HG03354 (cell line): Measurements from ENCODE around the gene NAA80.

Experiments used
- ATAC-seq: cut with Tn5 transposase; IDR thresholded peaks from one replicate; pipeline ENCODE4 v1.9.1; 2021; ENCODE audit warnings: mild to moderate bottlenecking; ENCODE audit not compliant: unreplicated experiment, poor library complexity, severe bottlenecking

The NAA80 gene

DNA sequence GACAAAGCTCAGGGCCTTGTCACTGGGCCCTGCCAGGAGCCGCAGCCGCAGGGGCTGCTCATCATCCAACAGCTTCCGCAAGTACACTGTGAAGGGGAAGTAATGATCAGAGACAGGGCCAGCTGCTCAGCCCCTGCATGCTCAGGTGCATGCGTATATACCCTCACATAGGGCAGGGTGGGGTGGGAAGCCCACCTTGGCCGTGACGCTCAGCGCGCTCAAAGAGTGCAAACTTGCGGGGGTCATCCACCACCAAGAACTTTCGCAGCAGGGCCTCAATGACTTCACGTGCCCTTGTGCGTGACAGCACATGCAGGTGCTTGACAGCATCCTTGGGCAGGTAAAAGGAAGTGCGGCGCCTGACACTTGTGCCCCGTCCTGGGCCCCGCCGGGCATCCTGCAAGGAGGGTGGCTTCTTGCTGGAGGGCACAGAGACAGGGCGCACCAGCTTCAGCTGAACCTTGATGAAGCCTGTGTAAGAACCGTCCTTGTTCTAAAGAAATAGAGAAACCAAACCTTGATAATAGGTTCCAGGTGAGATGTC lies 32.2 kb upstream of the NAA80 start:
- ATAC-seq, result no peak

- no peak for ATAC-seq
Observed at GRCh38 chr3:50330330-50330729, 31.1 kb upstream of the NAA80 start.

- ATAC-seq, result peak; percentile 90
Observed at GRCh38 chr3:50327943-50328691, 28.9 kb upstream of the NAA80 start, which contains the start of gene TUSC2. Gene TUSC2, minus strand, starts transcription at chr3:50328223. Its CDS starts 124 bp downstream, at chr3:50328099.

DNA sequence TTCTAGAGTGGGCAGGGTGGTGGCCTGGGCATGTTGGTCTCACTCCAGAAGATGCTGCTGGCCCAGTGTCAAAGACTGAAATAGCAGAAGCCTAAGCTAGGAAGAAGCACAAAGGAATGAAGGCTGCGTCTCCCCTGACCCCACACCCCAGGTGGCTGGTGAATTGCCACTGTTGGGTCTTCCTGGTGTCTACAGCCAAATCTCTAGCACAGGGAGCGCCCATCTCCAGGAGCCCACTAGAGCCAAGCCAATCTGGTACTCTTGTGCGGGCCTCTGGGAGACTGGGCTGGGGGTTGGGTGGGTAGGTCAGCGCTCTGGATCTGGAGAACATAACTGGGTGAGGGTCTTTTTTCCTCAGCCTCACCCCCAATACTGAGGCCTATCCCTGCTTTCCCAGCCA lies 27.9 kb upstream of the NAA80 start:
- no peak for ATAC-seq

DNA sequence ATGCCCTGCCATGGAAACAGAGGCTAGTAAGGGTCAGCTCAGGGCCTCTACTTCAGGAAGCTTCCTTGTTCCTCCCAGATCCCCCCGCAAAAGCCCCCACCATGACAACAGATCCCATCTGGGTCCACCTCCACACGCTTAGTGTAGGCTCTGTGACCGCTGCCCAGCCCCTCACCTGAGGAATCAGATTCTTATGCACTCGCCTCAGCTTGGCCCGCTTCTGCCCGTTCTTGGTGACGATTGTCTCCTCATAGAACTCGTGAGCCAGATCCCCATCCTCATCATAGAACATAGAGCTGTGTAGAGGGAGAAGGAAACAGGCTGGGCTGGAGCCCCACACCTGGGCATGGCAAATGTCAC lies 27.0 kb upstream of the NAA80 start:
- ATAC-seq, result no peak

- ATAC-seq, result no peak
Observed at GRCh38 chr3:50325497-50326181, 26.4 kb upstream of the NAA80 start.

DNA sequence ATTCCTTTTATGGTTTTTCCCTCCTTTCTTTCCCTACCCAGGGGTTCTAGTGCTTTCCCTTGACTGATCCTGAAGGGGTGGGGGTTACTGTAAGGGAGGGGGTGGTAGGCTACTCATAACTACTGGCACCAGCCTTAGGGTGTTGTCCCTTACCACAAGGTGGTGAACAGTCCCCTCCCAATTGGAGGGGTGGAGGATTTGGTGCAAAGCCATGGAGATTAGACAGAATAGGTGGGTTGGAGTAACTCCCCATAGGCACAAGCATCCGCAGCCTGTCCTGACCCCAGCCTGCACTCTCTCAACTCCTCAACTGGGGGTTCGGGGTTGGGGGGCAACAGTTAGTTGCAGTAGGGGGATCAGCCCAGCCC lies 25.9 kb upstream of the NAA80 start:
- no peak for ATAC-seq

DNA sequence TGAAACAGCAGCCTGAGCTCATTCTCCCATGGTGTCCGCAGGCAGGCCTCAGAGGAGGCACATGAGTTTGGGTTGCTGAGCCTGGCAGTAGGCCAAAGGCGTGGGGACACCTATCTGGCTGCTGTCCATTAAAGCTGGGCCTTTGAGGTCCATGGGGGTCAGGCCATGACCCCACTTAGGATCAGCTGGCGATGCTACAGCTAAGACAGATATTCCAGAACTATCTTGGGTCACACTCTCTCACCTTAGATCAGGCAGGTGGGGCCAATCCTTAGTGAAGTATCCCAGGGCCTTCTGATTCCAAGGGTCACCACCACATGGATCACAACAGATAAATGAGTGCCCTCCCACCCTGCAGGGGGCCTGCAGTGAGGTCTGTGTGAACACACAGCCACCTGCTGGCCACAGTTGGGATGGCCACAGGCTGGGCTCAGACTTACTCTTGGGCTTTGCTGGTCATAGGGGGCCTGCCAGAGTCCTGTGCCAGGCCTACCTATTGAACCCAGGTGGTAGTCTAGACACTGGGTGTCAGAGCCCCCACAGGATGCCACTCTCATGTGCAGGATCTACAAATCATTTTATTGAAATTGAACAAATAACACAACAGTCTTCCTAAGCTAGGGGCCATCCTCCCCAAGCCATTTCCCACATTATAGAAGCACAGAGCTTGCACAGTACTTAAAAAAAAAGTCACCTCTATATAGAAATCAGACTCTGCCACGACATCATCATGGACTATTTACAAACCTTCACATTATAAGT lies 25.3 kb upstream of the NAA80 start:
- no peak for ATAC-seq

DNA sequence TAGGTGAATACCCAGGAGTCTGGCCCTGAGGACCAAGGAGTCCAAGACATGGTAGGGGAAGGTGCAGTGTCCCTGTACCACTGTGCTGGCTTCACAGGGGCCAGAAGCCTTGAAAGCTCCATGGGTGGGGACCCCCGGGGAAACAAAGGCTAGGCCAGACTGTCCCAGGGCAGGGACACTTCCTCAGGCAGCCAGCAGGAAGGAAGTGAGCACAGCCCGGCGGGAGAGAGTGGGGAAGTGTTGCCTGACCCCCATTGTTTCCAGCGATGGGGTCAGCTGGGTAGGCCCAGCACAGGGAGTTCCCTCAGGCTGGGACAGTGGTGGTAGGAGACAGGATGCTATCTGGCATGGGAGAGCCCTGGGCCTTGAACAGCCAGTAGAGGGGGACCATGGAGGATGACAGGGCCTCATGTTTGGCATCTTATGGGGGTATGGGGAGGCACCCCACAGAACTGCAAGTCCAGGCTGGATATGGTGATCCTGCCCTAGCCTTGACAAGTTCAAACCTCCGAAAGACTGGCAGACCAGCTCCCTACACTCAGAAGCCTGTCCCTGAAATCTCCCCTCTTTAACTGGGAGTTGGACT lies 24.5 kb upstream of the NAA80 start:
- ATAC-seq, result no peak

- ATAC-seq, result no peak
Observed at GRCh38 chr3:50323092-50323600, 23.9 kb upstream of the NAA80 start.

DNA sequence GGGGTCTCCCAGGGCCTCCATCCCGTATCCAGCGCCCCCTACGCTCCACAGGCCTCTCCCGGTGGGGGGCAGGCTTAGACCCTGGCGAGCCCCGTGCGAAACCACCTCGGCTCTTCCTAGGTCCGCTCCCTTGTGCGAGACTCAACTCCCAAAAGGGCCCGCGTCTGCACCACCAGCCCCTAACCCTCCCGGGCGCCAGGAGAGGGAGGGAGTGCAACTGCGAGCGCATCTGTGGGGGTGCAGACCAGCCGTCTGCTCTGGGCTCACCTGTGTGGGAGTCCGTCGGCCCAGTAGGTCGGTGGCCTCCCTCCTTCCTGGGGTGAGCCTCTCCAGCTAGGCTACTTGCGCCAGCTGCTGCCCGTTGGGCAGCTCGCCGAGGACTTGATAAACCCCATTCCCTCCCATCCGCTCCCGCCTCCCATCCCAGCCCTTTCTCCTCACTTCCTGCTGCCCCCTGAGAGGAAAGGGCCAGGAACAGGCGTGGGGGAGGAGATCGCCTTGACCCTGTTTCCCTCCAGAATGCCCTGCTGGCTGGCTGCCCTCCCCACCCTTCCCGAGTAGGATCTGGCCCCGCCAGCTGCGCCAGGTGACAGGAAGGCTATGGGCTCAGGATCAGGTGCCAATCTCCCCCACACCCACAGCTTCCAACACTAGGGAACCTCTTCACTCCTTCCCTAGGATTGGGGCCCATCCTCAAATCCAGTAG lies 23.3 kb upstream of the NAA80 start, which contains the start of gene HYAL2:
Gene HYAL2 (minus strand): TSS at position 360 of the 706 bp plus-strand sequence. CDS start 2,256 bp downstream, outside the sequence.
- ATAC-seq, result no peak

GRCh38 chr3:50322115-50322385 lies 22.8 kb upstream of the NAA80 start:
- no peak for ATAC-seq

GRCh38 chr3:50321336-50322114 lies 22.3 kb upstream of the NAA80 start:
- peak; percentile 82 for ATAC-seq

DNA sequence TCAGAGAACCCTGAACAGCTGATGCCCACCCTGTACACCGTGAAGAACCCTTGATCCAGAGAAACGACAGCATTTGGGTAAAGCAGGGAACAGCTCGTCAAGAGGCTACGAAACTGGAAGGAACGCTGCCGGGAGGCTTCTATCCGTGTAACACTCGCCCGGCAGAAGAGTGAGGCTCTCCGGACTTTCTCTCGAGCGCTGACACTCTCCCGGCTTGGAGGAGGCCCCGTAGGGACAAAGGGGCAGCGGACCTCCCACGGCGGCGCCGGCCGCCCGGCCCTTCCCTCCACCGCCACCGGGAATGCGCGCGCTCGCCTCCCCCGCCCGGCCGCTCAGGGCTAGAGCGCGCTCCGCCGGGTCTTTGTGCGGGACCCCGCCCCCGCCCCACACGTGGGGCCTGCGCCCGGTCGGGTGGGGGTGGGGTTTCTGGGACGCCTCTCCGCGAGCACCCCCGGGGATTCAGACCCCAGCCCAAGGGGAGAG lies 21.7 kb upstream of the NAA80 start:
- ATAC-seq, result peak; percentile 53

DNA sequence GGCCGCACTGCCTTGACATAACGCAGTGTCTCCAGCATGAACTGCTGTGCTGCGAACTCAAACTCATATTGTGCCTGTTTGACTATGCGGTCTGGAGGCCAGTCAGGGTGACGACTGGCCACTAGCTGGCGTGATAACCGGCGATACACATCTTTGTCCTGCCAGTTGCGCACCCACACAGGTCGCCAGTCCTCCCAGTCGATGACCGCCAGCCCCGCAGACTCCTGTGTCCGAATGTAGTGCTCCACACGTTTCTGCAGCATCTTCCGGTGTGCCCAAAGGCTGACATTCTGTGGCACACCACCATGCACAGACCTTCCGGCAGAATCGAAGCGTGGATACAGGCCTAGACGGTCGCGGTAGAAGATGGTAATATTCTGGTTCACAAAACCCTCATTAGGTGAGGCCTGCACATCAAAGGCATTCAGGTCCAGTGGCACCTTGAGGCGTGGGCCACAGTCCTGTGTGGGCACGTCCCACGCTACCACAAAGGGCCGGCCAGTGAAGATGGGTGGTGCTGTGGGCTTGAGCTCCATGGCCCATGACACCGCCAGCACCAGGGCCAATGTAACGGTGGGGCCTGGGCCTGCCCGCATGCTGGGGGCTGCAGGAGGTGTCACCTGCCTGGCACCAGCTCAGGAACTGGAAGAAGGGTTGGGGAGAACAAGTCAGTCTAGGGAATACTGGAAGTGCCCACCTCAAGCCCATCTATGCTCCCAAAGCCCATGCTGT lies 20.9 kb upstream of the NAA80 start:
- ATAC-seq, result no peak

- ATAC-seq, result no peak
Observed at GRCh38 chr3:50319181-50319893, 20.1 kb upstream of the NAA80 start.

DNA sequence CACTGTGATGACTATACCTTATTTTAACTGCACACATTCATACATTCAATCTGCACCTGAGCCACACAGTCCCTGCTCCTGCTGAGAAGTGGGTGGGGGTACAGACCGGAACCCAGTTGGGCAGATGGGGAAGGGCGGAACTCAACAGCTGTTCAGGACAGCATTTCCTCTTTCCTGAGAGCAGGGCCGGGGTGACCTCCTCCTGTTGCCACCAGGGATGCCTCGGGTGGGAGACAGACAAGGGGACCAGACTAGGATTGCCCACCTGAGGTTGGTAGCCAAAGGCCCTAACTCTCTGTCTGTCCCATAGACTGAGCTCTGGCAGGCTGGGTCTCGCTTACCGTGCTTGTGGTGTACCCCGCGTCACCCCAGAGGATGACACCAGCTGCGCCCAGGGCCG lies 19.4 kb upstream of the NAA80 start:
- no peak for ATAC-seq
